NCI-H1930 (cell line): ENCODE measurements around the gene RAI1.
A peak's percentile ranks its signal among the peaks of the same experiment; 100 is the strongest.

Experiments used
- DNase-seq, 2 experiments: peaks; one replicate each; lab custom pipeline; 2025; lab: John Stamatoyannopoulos, UW

The RAI1 gene

GRCh38 chr17:17845046-17845775 is 164.0 kb downstream of the RAI1 start:
- no peak for DNase-seq

GRCh38 chr17:17846003-17846402 is 164.7 kb downstream of the RAI1 start:
- DNase-seq: no peak

GRCh38 chr17:17846645-17847044 is 165.4 kb downstream of the RAI1 start:
- DNase-seq: no peak

GRCh38 chr17:17847118-17847689 is 165.9 kb downstream of the RAI1 start:
- DNase-seq: no peak

DNA sequence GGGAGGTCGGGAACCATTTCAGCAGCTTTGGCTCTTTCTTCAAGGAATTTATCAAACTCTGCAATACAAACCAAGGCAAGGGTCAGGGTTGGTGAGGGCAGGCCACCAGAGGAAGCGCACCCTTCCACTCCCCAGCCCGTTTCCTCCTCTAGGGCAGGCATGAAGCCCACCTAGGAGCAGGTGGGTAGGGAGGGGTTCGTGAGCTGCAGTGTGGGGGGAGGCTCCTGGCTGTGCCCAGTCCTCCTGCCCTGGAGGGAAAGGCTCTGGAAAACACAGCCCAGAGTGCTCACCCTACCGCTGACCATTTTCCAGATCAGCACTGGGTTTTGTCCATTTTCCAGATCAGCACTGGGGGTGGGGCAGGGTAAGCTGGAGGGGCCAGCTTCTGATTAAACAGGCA is 166.5 kb downstream of the RAI1 start:
- DNase-seq: no peak

DNA sequence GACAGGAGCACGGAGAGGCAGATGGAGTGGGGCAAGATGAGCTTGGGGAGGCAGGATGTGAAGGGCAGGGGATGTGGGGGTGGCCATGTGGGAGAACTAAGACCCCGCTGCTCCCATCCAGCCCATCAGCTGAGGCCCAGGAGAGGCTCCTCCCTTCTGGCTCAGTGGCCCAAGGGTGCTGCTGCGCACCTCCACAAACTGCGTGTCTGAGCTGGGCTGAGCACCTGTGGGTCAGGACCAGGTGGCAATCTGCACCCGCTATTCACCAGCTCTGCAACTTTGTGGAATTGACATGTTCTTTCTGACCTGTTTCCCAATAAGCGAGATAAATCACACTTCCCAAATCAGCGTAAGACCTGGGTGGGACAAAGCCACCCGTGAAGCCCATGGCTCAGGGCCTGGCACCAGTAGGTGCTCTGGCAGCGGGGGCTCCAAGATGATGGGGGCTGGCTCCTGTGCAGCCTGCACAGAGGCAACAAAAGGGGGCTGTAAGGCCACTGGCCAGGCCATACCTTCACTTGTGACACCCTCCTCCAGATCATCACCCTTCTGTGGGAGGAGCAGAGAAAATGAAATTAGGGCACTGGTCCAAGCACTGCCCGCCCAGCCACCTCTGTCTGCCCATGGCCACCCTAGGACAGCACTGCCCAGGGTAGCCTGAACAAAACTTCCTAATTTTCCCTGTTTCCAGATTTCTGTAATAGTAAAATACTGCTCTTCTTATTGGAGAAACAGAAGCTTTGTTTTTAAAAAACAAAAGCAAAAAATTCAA is 167.2 kb downstream of the RAI1 start:
- no peak for DNase-seq

DNA sequence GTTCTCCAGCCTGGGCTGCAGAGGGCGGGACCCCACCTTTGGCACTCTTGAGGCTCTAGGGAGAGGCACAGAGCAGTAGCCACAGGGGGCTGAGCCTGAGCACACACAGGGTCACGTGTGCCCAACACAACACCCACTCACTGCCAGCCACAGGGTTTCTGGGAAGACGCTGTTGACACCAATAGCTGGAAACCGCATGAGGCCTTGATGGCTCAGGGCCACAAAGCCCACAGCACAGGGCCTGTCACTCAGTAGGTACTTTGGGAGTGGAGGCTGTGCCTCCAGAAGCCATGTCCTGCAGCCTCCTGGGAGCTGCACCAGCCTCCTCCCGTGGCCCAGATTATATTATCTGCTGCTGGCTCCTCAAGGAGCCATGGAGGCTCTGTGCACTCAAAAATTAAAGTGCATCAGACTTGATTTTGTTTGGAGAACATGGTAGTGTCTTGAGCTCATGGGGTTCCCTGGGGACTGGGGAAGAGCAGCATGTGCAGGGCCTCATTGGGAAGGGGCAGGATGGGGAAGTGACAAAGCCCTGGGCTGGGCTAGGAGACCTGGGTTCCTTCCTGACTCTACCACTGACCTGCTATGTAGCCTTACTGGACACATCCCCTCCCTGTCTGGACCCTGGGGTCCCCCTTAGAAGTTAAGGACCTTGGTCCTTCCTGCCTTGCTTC is 168.0 kb downstream of the RAI1 start:
- no peak for DNase-seq

DNA sequence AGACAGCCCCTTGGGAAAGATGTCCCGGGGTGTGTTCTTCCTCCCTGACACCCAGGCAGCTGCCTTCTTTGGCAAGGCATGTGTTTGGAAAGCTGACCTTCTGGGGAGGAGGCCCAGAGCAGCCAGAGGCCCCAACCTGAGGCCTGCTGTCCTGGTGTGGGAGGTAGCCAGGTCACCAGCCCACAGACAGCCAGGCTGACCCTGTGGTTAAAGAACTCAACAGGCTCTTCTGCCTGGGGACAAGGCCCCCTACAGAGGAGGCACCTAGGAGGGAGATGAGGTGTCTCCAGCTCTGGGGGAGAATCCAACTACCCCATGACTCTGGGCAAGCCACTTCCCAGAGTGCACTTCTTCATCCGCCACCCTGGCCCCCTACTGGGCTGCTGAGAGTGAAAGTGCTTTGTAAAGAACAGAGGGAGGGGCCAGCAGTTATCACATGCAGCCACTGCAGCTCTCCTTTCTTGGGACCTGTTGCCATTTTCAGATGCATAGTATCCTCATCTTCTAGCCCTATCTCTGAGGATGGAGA is 168.7 kb downstream of the RAI1 start:
- no peak for DNase-seq

DNA sequence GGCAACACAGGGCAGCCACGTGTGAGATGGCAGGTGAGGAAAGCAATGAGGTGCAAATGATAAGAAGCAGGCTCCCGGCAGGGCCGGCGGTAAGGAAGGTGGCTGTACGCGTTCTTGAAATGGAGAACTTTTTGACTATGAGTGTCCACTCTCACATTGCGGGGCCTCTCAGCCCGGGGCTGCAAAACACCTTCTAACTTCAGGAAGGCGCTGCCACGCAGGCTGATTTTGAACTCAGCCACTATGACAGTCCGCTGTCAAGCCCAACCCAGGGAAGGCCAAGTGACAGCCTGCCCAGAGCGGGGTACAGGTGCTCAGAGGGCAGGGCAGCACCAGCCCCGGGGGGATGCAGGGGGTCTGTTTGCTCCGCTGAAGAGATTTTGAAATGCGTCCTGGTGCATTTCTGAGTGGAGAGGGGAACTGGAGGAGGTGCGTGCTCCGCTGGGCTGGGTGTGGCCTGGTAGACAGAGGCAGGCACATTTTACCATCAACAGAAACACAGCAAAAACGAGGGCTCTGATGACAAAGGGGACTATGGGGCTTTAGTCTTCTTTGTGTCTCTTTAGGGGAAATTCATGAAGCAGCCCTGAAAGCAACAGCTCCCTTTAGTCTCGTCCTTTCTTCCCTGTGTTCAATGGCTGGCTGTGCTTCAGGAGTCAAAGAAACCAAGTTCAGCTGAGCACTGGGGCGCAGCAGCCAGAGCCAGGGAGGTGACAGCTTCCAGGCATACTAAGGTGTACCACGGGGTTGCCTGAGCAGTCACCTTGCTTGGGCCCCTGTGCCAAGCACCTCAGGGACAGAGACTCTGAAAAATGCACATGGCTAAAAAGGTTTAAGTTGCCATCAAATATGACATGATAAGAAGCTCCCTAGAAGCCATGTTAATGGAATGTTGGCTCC is 170.1 kb downstream of the RAI1 start:
- DNase-seq: no peak

DNA sequence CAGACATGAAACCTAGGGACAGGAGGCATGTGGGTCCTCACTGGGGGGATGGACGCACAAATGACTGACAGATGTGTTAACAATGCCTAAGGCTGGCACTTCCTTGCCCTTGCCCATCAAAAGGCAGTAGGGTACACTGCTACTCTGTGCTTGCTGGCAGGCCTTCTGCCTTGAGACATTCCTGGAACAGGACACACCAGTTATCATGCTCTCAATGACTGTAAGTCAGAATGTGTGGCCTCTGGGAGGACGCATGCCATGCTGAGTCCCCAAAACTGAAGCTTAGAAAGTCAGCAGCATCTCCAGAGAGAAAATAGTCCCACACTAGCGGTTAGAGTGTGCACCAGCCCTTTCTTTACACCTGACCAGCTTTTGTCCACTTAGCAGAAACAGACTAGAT is 171.7 kb downstream of the RAI1 start:
- no peak for DNase-seq

- DNase-seq: no peak
These were observed 172.7 kb downstream of the RAI1 start for GRCh38 chr17:17853811-17854447.

- DNase-seq: no peak
These were observed 174.7 kb downstream of the RAI1 start for GRCh38 chr17:17855976-17856375.

- no peak for DNase-seq
These were observed 175.1 kb downstream of the RAI1 start for GRCh38 chr17:17856386-17856785.

GRCh38 chr17:17857496-17857895 is 176.2 kb downstream of the RAI1 start:
- DNase-seq: no peak

DNA sequence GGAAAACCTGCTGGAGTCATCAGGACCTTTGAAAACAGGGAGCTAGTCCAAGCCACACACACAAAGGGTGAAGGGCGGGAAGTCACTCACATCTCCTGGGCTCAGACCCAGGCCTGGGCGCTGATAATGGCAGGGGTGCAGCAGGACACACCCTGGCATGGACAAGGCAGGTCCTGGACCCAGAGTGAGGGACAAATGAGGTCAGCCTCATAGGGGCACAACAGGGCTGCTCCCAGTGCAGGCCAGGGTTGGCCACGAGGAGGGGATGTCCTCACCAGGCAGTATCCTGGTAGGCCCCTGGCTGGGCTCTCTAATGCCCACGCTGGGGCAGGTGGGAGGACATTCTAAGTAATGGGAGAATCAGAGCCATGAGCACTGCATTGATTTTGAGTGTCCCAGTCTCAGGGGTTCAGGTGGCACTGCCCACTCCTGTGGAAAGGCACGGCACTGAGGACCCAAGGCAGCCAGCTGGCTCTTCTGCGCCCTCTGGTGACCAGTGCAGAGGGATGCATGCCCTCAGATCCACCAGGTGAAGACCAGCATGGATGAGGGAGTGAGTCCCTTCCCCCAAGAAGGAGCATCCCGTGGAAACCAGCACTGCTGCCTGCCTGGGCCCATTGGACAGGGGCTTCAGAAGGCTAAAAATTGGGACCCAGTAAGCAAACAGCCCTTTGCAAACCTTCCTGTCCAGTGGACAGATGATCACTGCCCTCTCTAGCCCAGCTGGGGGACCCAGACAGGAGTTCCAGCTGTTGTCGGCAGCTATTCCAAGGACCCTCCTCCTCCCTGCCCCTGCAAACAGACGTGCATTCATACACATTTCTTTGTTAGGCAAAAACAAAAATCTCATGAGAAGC is 178.9 kb downstream of the RAI1 start:
- peak in 1 of 2 experiments; percentile 24 for DNase-seq

GRCh38 chr17:17860766-17861107 is 179.5 kb downstream of the RAI1 start:
- DNase-seq: no peak
